GM21529 (cell line): ENCODE results near the gene HDAC9.

Experiments used
- ATAC-seq: cut with Tn5 transposase; IDR thresholded peaks from one replicate; pipeline ENCODE4 v1.9.1; 2021; ENCODE audit not compliant: unreplicated experiment

HDAC9 gene

GRCh38 chr7:18771834-18772566, 276.5 kb downstream of the HDAC9 start:
- no peak for ATAC-seq

DNA sequence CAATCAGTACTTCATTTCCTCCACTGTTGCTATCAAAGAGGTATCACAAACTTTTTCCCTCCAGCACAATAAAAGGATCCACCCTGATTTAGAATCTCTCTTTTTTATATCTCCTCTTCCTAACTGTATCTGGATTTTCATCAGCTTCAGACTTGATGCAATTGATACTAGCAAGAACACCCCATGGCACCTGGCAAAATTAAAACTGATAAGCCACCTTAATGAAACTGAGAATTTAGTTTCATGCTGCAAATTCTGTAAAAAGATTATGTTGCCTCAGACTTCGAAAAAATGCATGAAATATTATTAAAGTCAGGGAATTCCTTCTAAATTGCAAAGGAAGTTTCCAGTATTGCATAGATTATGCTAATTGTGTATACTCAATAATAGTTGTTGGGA, 277.0 kb downstream of the HDAC9 start:
- ATAC-seq = no peak

GRCh38 chr7:18777314-18777713, 281.8 kb downstream of the HDAC9 start:
- no peak for ATAC-seq

- no peak for ATAC-seq
Observed at GRCh38 chr7:18778594-18778993, 283.0 kb downstream of the HDAC9 start.

DNA sequence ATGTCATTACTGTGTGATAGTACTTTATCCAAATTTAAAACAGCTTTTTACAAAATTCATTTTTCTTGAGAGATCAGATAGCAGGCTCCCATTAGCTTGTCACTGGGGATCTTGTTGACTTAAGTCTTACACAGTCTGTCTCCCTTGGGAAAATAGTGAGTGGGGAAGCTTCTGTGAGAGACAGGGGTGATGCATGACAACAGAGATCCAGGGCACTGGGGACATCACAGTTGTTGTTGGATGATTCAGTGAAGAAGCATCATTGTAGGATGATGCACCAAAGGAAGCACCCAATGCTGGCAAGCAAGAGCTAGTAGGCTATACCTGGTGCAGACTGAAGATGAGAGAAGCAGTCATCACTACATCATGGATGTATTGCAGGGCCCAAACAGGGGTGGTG, 284.7 kb downstream of the HDAC9 start:
- ATAC-seq = no peak

GRCh38 chr7:18780938-18781337, 285.4 kb downstream of the HDAC9 start:
- no peak for ATAC-seq

DNA sequence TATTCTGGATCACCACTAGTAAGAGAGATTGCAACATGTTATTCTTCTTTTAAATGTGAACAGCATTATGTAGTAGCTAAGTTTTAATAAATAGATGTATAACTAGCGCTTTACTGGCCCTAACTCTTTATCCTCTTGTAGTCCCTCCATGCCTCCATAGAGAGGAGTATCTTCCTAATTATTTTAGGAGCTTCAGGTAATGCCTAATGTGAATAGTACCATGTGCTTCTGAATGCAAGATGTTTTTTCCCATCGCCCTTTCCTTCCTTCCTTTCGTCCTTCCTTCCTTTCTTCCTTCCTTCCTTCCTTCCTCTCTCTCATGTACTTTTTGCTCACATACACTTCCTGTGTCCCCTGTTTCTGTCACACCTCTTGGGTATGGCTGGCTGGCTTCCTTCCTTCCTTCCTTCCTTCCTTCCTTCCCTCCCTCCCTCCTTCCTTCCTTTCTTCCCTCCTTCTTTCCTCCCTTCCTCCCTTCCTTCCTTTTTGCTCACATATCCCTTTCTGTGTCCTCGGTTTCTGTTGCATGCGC, 290.7 kb downstream of the HDAC9 start:
- ATAC-seq = no peak

GRCh38 chr7:18786796-18787195, 291.2 kb downstream of the HDAC9 start:
- no peak for ATAC-seq

GRCh38 chr7:18788026-18788425, 292.5 kb downstream of the HDAC9 start:
- no peak for ATAC-seq

- no peak for ATAC-seq
Observed at GRCh38 chr7:18792871-18793595, 297.5 kb downstream of the HDAC9 start.

GRCh38 chr7:18796216-18796615, 300.7 kb downstream of the HDAC9 start:
- no peak for ATAC-seq

DNA sequence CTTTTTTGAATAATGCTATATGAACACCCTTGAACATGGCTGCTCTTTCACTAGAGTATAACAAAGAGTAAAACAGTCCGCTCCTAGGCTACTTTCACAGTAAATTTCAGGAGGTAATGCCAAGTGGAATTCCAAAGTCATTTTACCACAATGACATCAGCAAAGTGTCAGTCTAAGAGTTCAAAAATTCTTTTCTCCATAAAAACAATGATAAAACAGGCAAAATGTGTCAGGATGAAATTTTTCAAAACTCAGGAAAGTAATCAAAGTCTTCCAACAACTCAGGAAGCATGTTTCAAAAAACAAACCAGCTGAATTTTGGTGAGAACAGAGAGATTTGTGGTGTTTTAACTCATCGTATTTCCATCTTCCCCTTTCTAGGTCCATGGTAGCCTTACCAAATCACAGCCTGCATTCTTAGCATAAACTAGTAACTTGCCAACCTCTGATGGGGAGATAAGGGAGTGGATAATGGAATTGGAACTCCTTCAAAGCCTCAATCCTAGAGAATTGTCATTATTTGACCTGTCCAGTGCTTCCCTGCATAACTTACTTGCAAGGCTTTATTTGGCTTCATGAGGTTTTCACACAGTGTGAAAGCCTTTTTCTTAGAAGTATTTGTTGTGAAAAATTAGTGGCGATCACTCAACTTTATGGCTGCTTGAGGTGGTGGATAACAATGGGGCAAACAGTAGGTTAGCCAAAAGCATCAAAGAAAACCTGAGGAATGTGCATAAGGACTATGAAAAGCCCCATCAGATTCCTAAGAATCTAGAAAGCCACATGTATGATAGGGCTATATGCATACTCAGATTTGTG, 302.7 kb downstream of the HDAC9 start:
- no peak for ATAC-seq

- no peak for ATAC-seq
Observed at GRCh38 chr7:18799899-18800298, 304.4 kb downstream of the HDAC9 start.

DNA sequence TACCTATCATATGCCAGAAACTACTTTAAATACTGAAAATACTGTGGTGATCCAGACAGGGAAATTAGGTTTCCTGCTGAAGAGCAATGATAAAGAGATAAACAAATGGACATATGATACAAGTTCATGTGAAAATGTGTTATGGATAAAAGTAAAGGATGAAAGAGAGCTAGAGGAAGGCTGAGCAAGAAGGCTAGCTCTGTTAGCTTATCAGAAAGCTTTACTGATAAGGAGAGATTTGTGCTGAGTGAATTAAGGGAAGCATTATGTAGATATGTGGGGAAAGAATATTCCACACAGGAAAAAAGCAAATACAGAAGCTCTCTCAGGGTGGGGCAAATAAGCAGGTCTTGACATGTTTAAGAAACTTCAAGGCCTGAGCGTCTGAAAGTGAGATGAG, 308.4 kb downstream of the HDAC9 start:
- ATAC-seq = no peak

GRCh38 chr7:18806177-18806576, 310.6 kb downstream of the HDAC9 start:
- ATAC-seq = no peak

- no peak for ATAC-seq
Observed at GRCh38 chr7:18808026-18808425, 312.5 kb downstream of the HDAC9 start.

GRCh38 chr7:18815261-18815960, 319.9 kb downstream of the HDAC9 start:
- ATAC-seq = no peak

DNA sequence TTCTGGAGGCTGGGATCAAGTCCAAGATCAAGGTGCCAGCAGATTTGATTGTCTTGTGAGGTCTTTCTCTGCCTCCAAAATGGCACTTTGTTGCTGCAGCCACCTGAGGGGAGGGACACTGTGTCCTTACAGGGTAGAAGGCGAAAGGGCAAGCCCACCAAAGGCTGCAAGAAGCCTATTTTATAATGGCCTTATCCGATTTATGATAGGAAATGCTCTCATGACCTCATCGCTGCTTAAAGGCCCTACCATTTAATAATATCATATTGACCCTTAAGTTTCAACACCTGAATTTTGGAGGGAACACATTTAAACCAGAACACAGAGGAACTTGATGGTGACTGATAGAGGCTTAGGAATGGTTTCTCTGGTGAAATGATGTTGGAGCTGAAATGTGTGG, 325.4 kb downstream of the HDAC9 start:
- ATAC-seq = no peak

DNA sequence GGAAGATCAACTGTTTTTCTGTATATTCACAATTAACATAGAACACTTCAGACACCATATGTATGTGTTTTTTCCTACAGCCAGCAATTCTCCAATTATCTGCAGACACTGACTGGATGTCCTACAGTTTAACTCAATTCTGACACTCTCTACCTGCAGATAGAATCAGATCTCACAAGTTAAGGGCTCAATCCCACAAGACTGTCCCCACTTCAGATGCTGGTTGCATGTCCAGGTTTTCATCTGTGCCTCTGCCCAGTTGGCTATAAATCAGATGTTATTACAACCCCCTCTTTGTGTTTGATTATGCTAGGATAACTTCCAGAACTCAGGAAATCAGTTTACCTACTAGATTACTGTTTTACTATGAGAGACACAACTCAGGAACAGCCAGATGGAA, 326.0 kb downstream of the HDAC9 start:
- ATAC-seq = no peak

DNA sequence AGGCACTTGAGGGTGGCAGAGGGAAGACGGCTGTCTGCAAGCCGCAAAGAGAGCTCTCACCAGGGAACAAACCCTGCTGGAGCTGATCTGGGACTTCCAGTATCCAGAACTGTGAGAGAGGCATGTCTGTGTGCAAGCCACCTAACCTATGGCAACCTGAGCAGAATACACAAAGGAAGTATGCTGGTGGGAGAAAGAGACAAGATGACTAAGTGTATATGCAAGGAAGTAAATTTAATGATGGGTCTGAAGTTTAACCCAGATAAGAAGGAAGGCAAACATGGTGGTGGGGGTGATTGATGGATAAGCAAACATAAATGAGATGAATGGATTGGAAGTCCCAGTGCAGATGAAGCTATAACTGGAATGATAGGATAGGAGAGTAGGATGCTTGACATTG, 328.6 kb downstream of the HDAC9 start:
- no peak for ATAC-seq
